HepG2 (cell line): ENCODE measurements around the gene TARBP2. TPM values are rescaled to one million over a fixed set of nuclear protein-coding genes. Genes with fewer than 3 reads are reported as not detected.

Experiments
- BRD4 ChIP-seq: sonication (generic); formaldehyde crosslinking; IDR thresholded peaks from 2 replicates; pipeline ENCODE4 v1.4.0; 2020; ENCODE audit warnings: missing genetic modification reagents
- ELF1 ChIP-seq: sonication (generic); formaldehyde crosslinking; IDR thresholded peaks from 2 replicates; pipeline ENCODE4 v1.4.0; 2020; ENCODE audit warnings: missing genetic modification reagents
- HMGXB3 ChIP-seq: sonication (generic); formaldehyde crosslinking; IDR thresholded peaks from 2 replicates; pipeline ENCODE4 v1.4.0; 2020; ENCODE audit warnings: missing genetic modification reagents, borderline replicate concordance
- POLR2AphosphoS5 ChIP-seq: IDR thresholded peaks from 2 replicates; pipeline ENCODE4 v1.6.1; 2012; ENCODE audit warnings: low read depth, low read length
- POLR2G ChIP-seq: fragments of 200-400 bp; formaldehyde crosslinking; IDR thresholded peaks from 2 replicates; pipeline ENCODE4 v1.6.1; 2018; ENCODE audit warnings: mild to moderate bottlenecking, low read depth, low read length, moderate library complexity
- RAD51 ChIP-seq: fragments of 450-650 bp; IDR thresholded peaks from 2 replicates; pipeline ENCODE4 v1.6.1; 2016; ENCODE audit warnings: borderline replicate concordance
- SKIL ChIP-seq: sonication (generic); formaldehyde crosslinking; IDR thresholded peaks from 2 replicates; pipeline ENCODE4 v1.8.0; 2022; ENCODE audit warnings: missing genetic modification reagents, mild to moderate bottlenecking, moderate library complexity, borderline replicate concordance
- TFAP4 ChIP-seq: sonication (generic); IDR thresholded peaks from 2 replicates; pipeline ENCODE4 v1.6.1; 2016; ENCODE audit warnings: low read depth, borderline replicate concordance
- YEATS2 ChIP-seq: sonication (generic); formaldehyde crosslinking; IDR thresholded peaks from 2 replicates; pipeline ENCODE4 v1.4.0; 2020; ENCODE audit warnings: missing genetic modification reagents, borderline replicate concordance
- polyA plus RNA-seq, 8 experiments: library from polyadenylated mRNA; depleted of rRNA in 3 of 8; stranded (reverse) in 7 of 8; unstranded in 1 of 8; fragments of >200 nt; fragmentation: Illumina TruSeq in 4 of 8; extraction: Trizol in 4 of 8; gene quantifications; 2 replicates each; pipeline versions ENCODE4 v1.2.1 to v1.2.3, GENCODE V29; 2011 to 2016; ENCODE audit warnings: low read depth in 4 of 8, missing spikeins in 1 of 8, mixed read lengths in 1 of 8; ENCODE audit not compliant: insufficient read depth in 1 of 8
- total RNA-seq, 5 experiments: library from RNA; depleted of rRNA; stranded (reverse); fragments of >200 nt; fragmentation: Illumina TruSeq; extraction: Trizol; gene quantifications; 2 replicates each; pipeline ENCODE4 v1.2.3, GENCODE V29; 2016; ENCODE audit warnings: low read depth in 1 of 5
- TF ChIP-seq, protein P1 (sequence below): IDR thresholded peaks from 2 replicates; pipeline ENCODE4 v1.6.1; 2016; ENCODE audit warnings: missing genetic modification reagents, missing compliant biosample characterization
- TF ChIP-seq, protein P2 (sequence below): IDR thresholded peaks from 2 replicates; pipeline ENCODE4 v1.6.1; 2016

Gene TARBP2
- total and polyA plus RNA-seq, 2 of the 13 experiments (the other 11 are each of a cell fraction or from before 2014, with no cell fraction given): 47.0 to 55.5 TPM

DNA sequence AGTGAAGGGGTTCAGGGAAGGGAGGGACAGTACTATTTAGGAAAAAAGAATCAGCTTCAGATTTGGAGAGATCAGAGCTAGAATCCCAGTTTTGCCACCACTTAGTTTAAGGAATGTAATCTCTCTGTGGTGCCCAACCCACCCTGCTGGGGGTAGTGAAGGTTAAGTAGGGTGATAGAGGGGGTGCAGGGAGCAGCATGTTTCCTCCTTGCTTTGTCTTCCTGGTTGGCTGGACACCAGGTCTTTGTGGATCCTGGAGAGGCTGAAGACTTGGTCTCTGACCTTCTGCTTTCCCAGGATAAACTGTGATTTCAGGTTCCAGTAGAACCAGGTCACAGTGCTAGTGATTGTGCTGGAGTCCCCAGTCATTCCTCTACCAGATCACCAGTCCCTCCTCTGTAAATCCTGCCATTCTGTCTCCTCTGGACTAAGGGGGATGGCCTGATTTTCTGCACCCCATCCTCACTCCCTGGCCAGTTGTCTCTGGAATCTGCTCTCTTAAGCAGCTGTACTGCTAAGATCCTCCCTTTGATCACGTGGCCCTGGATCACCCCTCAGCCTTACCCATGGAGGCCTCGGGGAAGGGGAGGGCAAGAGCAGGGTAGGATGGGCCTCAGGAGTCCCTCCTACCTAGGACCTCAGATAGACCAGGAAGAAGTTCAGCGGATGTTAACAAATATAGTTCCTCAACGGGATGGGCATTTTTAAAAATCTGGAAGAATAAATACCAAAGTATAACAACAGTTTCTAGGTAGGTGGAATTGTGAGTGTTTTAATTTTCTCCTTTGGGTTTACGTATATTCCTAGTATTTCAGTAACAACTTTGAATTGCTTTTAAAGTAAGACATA lies 5.0 kb upstream of the TARBP2 start (continued):
- TF ChIP-seq, protein P1, sequence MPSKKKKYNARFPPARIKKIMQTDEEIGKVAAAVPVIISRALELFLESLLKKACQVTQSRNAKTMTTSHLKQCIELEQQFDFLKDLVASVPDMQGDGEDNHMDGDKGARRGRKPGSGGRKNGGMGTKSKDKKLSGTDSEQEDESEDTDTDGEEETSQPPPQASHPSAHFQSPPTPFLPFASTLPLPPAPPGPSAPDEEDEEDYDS (CRISPR knock-in tag): 0 out of 2 replicates have a peak, but pooled peaks have one; percentile 20
- TF ChIP-seq YEATS2 (CRISPR knock-in tag): peak; percentile 33; the same call in 1 of the 2 replicates
- TF ChIP-seq, protein P2, sequence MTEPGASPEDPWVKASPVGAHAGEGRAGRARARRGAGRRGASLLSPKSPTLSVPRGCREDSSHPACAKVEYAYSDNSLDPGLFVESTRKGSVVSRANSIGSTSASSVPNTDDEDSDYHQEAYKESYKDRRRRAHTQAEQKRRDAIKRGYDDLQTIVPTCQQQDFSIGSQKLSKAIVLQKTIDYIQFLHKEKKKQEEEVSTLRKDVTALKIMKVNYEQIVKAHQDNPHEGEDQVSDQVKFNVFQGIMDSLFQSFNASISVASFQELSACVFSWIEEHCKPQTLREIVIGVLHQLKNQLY: peak; percentile 66; the same call in 1 of the 2 replicates
- no peak for TF ChIP-seq BRD4 (CRISPR knock-in tag)
- peak; percentile 36; the same call in 1 of the 2 replicates for TF ChIP-seq POLR2AphosphoS5
- TF ChIP-seq POLR2G: 0 out of 2 replicates have a peak, but pooled peaks have one; percentile 27
- TF ChIP-seq RAD51: peak; percentile 52; the same call in 1 of the 2 replicates
- no peak for TF ChIP-seq SKIL (CRISPR knock-in tag)
- TF ChIP-seq ELF1: 0 out of 2 replicates have a peak, but pooled peaks have one; percentile 10
- peak; percentile 19; the same call in 1 of the 2 replicates for TF ChIP-seq TFAP4
- TF ChIP-seq HMGXB3: 0 out of 2 replicates have a peak, but pooled peaks have one; percentile 41
